ENCODE data around the gene TLL1.

TLL1 gene

DNA sequence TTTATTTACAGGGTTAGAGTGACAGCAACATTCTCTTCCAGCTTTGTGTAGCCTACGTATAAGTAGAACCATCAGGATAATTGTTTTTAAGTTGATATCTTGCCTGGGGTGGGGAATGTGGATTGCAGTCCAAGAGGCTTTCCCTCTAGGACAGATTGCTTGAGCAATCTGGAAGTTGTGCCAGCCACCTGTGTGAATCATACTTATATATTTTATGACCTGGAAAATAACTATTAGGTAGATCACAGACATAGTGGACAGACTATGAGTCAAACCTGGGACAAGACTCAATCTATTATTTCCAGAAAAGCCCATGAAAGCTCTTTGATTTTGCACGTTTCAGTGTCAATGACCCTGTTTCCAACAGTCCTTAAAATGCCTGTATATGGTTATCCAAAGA lies 98.9 kb downstream of the TLL1 start:
- DNase-seq (ENCODE audit: low spot score): no peak

DNA sequence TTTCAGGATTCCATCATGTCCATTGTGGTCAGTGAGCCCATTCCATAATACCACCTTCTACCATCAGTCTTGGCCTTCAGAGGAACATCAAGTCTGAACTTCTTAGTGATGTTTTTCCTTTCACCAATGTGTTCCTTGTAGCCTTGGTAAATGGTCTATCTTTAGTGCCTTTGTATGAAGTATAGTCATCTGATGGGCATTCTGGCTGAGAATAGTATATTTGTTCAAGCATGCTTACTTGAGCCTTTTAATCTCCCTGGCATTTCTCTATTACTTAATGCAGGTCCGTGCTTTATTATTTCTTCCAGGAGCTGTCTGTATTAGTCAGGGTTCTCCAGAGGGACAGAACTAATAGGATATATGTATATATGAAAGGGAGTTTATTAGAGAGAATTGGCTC lies 99.7 kb downstream of the TLL1 start:
- no peak for DNase-seq (ENCODE audit: low spot score)

DNA sequence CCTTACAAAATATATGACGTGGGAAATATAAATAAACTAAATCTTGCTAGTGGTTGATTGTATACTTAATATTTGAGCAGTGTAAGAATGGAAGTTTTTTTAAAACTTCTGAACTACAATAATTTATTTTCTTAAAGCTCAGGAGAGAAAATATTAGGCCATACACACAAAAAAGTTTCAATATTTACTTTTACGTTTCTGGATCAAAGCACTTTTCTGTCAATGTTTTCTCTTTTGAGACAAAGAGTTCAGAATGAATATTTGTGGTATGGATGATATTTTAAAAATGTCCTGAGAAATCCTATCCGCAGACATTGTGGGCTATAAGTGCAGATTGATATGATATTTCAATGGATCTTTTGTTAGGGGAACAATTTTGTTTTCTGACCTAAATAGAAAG lies 109.9 kb downstream of the TLL1 start:
- DNase-seq (ENCODE audit: low spot score): no peak

DNA sequence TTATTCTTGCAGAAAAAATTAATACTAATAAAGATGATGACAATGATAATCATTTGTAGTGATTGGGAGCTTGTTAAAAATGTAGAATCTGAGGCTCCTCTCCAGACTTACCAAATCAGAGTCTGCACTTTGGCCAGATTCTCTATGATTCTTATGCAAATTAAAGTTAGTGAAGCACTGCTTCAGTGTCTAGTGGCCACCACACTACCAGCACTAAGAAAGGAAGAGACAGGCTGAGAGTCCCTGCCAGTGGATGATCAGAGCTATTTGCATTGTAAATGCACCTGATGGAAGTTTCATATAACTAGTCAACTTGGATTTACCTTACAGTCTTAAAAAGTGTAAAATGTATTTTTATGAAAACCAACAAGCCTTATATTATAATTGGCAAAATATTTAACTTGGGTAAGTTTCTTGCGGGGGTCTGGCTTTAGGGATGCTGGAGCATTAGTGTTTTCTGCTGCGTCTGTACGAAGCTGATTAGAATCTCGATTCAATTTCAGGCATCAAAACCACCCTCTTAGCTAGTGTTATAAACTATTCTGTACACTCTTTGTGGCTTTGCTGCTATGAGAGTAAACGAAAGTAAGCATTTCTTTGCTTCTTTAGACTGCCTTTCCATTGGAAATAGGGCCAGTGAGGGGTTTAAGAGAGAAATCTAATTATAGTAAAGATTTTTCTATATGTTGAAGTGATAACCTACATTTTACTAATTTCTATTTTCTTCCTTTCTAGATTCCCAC lies 114.1 kb downstream of the TLL1 start:
- DNase-seq (ENCODE audit: low spot score): no peak

DNA sequence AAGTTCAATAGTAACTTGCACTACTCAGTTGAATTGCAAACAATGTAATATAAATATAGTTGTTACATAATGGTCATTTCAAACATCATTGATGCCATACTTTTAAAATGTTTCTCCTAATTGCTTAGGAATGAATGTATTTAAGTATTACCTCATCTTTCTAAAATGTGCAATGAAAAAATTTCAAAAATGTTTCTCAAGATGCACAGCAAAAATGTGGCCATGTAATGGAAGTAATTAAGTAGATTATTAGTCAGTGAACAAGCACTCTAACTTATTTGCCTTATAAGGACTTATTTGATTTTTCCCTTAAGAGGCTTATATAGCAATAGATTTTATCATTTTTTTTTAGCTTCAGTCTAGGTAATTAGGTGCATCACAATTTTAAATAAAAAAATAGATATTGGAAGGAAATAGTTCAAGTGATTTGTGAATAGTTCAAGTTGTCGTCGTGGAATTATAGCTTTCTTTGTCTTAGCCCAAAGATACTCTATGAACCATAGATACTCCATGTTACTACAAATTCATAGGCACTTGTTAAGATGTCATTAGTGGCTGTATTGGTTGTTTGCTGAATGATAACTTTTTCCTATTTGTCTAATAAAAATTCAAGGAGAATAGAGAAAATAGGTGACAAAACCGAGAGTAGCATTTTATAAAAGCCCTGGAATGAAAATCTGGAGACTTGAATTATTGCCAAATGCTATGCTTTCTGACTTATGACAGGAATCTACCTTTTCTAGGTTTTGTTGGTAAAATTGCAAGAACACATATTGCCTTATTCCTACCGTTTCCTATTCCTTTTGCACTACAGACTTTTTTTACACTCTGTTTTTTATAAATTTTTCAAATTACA lies 118.5 kb downstream of the TLL1 start:
- DNase-seq (ENCODE audit: low spot score): no peak

GRCh38 chr4:165992283-165992682 lies 119.2 kb downstream of the TLL1 start:
- DNase-seq (ENCODE audit: low spot score): no peak

GRCh38 chr4:165994701-165995100 lies 121.7 kb downstream of the TLL1 start:
- DNase-seq (ENCODE audit: low spot score): peak; percentile 2

DNA sequence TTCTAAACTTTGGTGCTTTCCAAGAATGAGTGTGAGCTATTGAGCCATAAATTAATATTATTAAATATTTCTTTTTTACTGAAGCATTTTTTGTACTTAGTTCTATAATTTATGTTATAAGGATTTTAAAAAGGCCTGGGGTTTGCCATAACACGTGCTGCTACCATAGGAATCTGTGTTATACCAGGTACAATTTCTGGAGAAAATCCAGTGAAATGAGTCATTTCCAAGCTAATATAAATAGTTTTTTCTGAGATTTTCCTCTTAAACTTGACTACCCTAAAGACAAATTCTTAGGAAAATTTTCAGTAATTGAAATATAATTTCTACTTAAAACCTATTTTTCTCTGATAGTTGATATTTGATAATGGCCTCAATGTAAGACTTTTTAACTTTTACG lies 130.8 kb downstream of the TLL1 start:
- DNase-seq (ENCODE audit: low spot score): no peak

- no peak for DNase-seq (ENCODE audit: low spot score)
These were observed 133.2 kb downstream of the TLL1 start for GRCh38 chr4:166006217-166006616.

DNA sequence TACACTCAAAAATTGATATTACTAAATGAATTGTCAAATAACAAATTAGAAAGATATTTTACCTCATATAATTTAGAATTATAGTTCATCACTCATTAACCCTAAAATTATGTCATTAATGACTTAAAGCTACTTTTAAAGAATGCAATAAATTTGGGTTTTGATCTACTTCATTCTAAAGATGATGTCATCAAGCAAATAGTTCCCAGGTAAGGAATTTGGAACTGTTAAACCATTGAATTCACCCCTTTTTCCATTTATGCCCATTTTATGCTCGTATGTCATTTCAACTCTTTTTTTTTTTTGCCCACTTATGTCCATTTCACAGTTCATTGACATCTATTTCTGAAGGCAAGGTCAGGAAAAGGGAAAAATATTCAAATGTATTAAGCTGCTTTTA lies 135.5 kb downstream of the TLL1 start:
- no peak for DNase-seq (ENCODE audit: low spot score)

DNA sequence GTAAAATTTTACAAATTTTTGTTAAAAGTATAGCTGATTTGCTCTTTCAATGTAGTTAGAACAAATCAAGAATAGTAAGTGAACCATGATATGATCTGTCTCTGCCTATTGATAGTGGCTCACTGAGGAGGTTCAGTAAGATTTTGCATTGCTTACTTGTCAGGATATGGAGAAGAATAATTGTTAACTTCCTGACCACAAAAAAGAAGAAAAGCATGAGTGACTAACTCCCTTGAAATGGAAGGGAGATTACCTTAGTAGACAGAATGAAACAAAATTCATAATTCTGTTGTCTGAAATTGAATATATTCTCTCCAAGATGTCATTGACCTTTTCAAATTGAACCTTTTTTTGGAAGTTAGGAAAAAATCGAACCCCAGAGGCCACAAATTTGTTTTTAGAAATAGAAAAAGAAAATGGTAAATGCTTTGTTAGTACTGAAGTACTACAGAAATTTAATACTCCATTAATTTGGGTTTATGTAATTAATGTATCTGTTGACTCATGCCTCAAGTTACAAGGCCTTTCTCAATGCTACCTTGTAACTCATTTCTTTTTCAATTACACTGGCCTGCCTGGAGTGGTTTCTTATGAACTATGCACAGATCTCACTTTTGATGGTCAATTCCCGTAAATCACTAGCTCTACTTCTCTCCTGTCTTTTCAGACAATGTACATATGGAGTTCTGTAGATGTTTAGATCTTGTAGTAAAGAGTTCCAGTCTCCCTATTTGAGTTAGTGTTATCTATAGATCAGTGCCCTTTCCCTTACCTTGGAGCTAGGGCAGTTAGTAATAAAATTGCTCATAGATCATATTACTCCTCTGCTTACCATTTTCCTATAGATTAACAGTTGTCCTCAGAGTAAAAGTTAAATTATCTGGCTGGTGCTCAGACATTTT lies 139.3 kb downstream of the TLL1 start:
- DNase-seq (ENCODE audit: low spot score): no peak

- DNase-seq (ENCODE audit: low spot score): no peak
These were observed 141.4 kb downstream of the TLL1 start for GRCh38 chr4:166014411-166014810.

- DNase-seq (ENCODE audit: low spot score): no peak
These were observed 144.8 kb downstream of the TLL1 start for GRCh38 chr4:166017804-166018203.

- no peak for DNase-seq (ENCODE audit: low spot score)
These were observed 146.6 kb downstream of the TLL1 start for GRCh38 chr4:166019441-166020220.

GRCh38 chr4:166021617-166022016 lies 148.6 kb downstream of the TLL1 start:
- DNase-seq (ENCODE audit: low spot score): no peak

- no peak for DNase-seq (ENCODE audit: low spot score)
These were observed 161.9 kb downstream of the TLL1 start for GRCh38 chr4:166034965-166035364.

DNA sequence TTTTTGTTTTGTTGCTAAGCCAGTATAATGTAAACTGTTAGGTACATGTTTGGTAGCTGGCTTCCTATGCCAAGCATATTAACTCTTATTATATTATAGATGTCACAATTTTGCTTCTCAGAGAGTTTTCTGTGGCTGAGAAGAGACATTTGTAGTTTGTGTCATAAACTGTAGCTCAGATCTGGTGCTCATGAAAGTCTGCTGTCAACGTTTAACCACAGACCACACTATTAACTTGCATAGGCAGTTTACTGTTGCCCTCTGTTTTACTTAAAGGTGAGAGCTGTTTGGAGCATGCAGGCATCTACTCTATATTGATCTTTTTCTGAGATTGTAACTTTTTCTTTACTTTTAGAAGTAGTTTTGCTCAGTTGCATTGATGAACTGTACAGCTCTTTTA lies 166.8 kb downstream of the TLL1 start:
- no peak for DNase-seq (ENCODE audit: low spot score)

DNA sequence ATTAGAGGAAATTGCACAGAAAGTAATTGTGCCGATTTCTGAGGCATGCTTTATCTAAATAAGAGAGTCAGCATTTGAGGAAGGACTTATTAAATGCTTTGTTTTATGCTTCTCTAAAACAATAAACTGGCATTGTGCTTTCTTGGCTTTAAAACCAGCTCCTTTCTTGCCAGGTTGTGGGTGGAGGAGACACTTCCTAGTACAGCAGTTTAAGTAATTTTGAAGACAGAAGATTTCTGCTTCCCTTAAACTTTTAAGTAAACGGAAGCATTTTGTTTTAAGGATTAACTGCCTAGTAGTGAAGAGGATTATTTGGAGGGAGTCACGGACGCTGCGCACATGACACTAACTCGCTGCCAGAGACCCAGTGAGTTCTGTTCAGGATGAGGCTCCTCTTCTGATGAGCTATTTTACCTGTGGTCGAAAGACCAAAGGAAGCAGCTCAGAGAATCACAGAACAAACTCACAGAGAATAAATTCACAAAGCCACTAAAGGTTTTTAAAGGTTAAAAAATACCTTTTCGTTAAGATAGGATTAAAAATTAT lies 169.5 kb downstream of the TLL1 start:
- DNase-seq (ENCODE audit: low spot score): no peak

DNA sequence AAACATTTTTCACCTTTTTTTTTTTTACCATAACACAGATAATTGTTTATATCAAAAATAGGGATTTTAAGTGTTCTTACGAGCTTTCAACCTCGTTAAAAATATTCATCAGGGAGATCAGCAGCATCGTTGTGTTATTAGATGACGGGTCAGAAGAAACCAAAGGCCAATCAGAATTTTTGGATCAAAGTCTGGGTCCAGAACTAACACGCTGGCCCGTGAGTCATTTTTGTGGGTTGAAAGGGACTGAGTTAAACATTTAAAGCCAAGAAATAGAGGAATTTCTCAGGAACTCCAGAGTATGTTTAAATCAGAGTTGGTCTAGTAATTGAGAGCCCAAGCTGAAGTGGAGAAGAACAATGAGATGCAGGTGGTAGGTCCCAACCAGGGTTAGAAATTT lies 170.8 kb downstream of the TLL1 start:
- DNase-seq (ENCODE audit: low spot score): no peak

- DNase-seq (ENCODE audit: low spot score): no peak
These were observed 171.8 kb downstream of the TLL1 start for GRCh38 chr4:166044871-166045270.

DNA sequence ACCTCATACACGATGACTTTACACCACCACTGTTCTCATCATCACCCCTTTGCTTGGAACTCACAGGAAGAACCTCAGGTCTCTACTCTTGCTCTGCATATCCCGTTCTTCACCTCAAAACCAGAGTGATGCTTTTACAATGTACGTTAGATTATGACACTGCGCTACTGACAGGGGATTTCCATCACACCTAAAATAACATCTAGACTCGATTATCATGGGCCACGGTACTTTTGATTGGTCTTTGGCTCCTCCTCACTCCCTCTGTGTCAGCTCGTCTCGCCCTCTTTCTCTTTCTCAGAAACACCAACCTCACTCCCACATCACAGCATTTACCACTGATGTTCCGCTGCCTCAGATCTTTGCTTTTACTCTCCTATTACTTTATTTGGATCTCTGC lies 172.4 kb downstream of the TLL1 start:
- DNase-seq (ENCODE audit: low spot score): no peak
